ENCODE measurements around the gene AMOT.

DNA sequence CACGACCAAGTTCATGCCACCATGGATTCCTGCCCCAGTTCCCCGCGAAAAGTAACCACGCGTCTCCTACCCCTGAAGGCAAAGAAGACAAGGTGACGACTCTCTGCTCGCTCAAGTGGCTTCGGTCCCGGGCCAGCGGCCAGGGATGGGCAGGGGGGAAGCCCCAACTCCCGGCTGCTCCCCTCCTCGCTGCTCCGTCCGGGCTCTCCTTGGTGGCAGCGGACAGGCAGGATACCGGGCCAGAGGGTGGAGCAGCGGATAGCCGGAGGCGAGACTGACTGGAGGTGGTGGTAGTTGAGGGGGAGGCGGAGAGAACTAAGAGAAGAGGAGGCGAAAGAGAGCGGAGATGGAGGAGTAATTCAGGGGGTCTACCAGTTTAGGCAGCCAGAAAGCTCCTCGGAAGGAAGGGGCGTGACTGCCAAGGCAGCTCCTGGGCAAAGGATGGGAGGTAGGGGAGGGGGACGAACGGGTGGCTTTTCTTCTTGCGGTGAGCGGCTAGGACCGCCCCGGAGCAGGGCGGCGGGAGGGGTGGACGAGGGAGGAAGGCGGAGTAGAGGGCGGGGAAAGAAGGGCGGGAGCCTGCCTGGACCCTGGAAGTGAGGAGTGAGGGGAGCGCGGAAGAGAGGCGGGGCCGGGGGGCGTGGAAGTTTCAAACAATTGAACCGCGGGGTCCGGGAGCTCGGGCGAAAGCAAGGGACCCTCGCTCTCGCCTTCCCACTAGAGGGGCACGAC lies at the start of gene AMOT:
- TF ChIP-seq, protein P1, sequence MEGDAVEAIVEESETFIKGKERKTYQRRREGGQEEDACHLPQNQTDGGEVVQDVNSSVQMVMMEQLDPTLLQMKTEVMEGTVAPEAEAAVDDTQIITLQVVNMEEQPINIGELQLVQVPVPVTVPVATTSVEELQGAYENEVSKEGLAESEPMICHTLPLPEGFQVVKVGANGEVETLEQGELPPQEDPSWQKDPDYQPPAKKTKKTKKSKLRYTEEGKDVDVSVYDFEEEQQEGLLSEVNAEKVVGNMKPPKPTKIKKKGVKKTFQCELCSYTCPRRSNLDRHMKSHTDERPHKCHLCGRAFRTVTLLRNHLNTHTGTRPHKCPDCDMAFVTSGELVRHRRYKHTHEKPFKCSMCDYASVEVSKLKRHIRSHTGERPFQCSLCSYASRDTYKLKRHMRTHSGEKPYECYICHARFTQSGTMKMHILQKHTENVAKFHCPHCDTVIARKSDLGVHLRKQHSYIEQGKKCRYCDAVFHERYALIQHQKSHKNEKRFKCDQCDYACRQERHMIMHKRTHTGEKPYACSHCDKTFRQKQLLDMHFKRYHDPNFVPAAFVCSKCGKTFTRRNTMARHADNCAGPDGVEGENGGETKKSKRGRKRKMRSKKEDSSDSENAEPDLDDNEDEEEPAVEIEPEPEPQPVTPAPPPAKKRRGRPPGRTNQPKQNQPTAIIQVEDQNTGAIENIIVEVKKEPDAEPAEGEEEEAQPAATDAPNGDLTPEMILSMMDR (IDR thresholded peaks at IDR 0.05; ENCODE audit: low read length): no peak
- no peak for TF ChIP-seq EZH2 (optimal IDR thresholded peaks at IDR 0.05; ENCODE audit: low read depth, low read length)
- TF ChIP-seq EZH2phosphoT487 (IDR thresholded peaks at IDR 0.05; ENCODE audit: low read length): no peak

Data from MM.1S (cell line).